Glutamatergic neuron (in vitro differentiated cells): ENCODE results near the gene ENTPD8. TPM values are rescaled to one million over a fixed set of nuclear protein-coding genes. Genes with fewer than 3 reads are reported as not detected.

Experiments used
- DNase-seq: peaks from one replicate; pipeline ENCODE4 v3.0.0; 2022
- H3K27ac Mint-ChIP-seq: one replicate; pipeline ENCODE4 v1.8.0; 2020; ENCODE audit warnings: mild to moderate bottlenecking, mixed read lengths, inconsistent platforms; ENCODE audit not compliant: unreplicated experiment
- H3K27me3 Mint-ChIP-seq: one replicate; pipeline ENCODE4 v1.8.0; 2020; ENCODE audit warnings: mild to moderate bottlenecking, moderate library complexity, mixed read lengths, inconsistent platforms; ENCODE audit not compliant: unreplicated experiment
- H3K36me3 Mint-ChIP-seq: one replicate; pipeline ENCODE4 v1.8.0; 2020; ENCODE audit warnings: mild to moderate bottlenecking, mixed read lengths, inconsistent platforms; ENCODE audit not compliant: unreplicated experiment
- H3K4me1 Mint-ChIP-seq: one replicate; pipeline ENCODE4 v1.8.0; 2020; ENCODE audit warnings: mild to moderate bottlenecking, low read depth, mixed read lengths, inconsistent platforms; ENCODE audit not compliant: unreplicated experiment
- H3K4me3 Mint-ChIP-seq: one replicate; pipeline ENCODE4 v1.8.0; 2020; ENCODE audit warnings: mild to moderate bottlenecking, mixed read lengths, inconsistent platforms; ENCODE audit not compliant: unreplicated experiment
- H3K9me3 Mint-ChIP-seq: one replicate; pipeline ENCODE4 v1.8.0; 2020; ENCODE audit warnings: mild to moderate bottlenecking, moderate library complexity, mixed read lengths, inconsistent platforms; ENCODE audit not compliant: unreplicated experiment
- total RNA-seq: library from RNA; stranded (reverse); fragmentation: NEBNext Ultra II Directional; extraction: Animal tissue kit (Norgen Biotek cat#: 25700); gene quantifications from one replicate; pipeline ENCODE4 v1.2.1, GENCODE V29; 2021; ENCODE audit not compliant: unreplicated experiment
- TF ChIP-seq, protein P1 (sequence below): fragments of 200-600 bp; sonication (generic); IDR thresholded peaks from one replicate; pipeline ENCODE4 v1.5.0; 2021; ENCODE audit not compliant: partially characterized antibody, unreplicated experiment

The ENTPD8 gene
- total RNA-seq, 1 donor from 2014 or later: 1.0 TPM

DNA sequence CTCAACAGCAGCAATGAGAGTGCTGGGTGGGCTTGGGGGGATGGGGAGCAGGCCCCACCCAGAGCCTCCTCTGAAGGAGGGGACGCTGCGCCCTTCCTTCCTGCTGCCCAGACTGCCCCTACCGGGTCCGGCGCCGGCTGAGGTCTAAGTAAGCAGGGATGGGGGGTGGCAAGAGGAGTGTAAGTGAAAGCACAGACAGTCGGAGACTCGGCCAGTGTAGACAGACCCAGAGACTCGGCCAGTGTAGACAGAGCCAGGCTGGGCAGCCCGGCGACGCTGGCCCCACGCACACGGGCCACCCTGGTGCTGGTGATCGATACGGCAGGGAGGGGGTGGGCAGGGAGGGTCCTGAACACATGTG lies 7.4 kb upstream of the ENTPD8 start:
- Mint-ChIP-seq H3K27me3 (peaks cover under 1% of the 10 kb centered on the region), H3K27ac (no peak overlapping the region), H3K36me3 (no peaks in the 10 kb centered on the region), H3K9me3 (peaks cover 2% of the 10 kb centered on the region), H3K4me1 (peaks cover 4% of the 10 kb centered on the region), H3K4me3 (no peak overlapping the region)
- TF ChIP-seq, protein P1, sequence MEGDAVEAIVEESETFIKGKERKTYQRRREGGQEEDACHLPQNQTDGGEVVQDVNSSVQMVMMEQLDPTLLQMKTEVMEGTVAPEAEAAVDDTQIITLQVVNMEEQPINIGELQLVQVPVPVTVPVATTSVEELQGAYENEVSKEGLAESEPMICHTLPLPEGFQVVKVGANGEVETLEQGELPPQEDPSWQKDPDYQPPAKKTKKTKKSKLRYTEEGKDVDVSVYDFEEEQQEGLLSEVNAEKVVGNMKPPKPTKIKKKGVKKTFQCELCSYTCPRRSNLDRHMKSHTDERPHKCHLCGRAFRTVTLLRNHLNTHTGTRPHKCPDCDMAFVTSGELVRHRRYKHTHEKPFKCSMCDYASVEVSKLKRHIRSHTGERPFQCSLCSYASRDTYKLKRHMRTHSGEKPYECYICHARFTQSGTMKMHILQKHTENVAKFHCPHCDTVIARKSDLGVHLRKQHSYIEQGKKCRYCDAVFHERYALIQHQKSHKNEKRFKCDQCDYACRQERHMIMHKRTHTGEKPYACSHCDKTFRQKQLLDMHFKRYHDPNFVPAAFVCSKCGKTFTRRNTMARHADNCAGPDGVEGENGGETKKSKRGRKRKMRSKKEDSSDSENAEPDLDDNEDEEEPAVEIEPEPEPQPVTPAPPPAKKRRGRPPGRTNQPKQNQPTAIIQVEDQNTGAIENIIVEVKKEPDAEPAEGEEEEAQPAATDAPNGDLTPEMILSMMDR: no peak
- DNase-seq: peak; percentile 16

DNA sequence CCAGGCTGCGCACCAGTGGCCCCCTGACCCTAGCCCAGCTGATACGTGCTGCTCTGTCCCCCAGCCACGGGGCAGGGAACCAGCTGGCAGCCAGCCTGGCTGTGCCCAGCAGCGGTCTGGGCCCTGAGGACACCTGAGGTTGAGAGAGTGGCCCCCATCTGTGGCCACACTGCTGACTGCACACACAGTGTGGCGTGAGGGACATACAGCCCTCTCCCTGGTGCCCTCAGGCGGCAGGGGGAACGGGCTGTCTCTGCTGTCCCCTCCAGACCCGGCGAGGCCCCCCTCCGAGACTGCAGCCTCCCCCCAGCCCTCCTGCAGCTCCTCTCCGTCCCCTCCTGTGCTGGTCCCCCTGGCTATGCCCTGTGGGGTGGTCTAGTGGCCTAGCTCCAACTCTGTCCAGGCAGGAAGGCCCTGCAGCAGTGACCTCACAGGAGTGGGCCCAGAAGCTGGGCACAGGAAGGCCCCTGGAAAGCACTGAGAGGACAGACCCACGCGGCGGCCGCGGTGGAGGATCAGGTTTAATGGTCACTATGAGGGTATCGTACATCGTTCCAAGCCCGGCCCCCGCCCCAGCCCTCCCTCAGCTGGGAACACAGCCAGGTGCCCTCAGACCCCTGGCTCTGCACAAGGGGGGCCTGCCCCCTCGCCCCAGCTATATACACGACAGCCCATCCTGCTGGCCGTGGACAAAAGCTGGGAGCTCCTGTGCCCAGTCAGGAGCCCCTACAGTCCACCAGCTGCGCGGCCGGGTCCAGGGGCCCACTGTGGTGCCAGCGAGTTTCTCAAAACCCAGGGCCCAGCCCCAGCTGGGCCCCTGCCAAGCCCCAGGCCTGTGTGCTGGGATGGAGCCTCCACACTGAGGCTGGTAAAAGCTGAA lies 6.8 kb upstream of the ENTPD8 start:
- H3K4me1 Mint-ChIP-seq: peaks cover 4% of the 10 kb centered on the region
- no peak overlapping the region for H3K4me3 Mint-ChIP-seq
- no peaks in the 10 kb centered on the region for H3K27me3 Mint-ChIP-seq
- H3K36me3 Mint-ChIP-seq: no peaks in the 10 kb centered on the region
- peaks cover 2% of the 10 kb centered on the region for H3K9me3 Mint-ChIP-seq
- DNase-seq: peak; percentile 17
- no peak overlapping the region for H3K27ac Mint-ChIP-seq
- TF ChIP-seq, protein P1: no peak

DNA sequence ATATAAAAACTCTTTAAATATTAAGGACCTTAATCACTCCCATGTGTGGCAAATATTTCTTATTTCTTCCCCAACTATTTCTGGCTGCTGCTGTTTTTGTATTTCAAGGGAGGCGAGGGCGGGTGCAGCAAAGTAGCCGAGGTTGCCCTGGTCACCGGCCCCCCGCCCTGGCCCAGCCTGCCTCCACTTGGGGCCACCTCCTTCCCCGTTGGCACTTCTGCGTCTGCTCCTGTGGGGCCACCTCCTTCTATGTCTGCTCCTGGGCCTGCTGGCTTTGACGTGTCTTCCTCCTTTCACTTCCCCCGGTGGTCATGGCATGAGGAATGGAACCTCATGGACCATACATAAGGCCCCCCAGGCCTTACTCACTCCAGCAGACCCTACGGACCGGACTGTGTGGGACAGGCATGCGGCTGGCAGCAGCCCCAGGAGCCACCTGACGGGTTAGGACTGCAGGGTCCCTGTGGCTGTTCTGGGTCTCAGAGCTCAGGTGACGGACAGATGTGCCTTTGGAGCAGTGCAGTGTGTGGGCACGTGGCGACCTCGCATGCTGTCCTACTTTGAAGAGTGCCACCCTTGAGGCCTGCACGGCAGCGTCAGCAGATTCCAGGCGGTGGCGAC lies 5.8 kb upstream of the ENTPD8 start:
- DNase-seq: peak; percentile 13
- Mint-ChIP-seq H3K27me3 (peaks cover under 1% of the 10 kb centered on the region), H3K36me3 (no peaks in the 10 kb centered on the region), H3K27ac (peak overlapping the region; percentile 59), H3K4me1 (peaks cover 5% of the 10 kb centered on the region), H3K9me3 (peaks cover 4% of the 10 kb centered on the region), H3K4me3 (no peak overlapping the region)
- TF ChIP-seq, protein P1: no peak

DNA sequence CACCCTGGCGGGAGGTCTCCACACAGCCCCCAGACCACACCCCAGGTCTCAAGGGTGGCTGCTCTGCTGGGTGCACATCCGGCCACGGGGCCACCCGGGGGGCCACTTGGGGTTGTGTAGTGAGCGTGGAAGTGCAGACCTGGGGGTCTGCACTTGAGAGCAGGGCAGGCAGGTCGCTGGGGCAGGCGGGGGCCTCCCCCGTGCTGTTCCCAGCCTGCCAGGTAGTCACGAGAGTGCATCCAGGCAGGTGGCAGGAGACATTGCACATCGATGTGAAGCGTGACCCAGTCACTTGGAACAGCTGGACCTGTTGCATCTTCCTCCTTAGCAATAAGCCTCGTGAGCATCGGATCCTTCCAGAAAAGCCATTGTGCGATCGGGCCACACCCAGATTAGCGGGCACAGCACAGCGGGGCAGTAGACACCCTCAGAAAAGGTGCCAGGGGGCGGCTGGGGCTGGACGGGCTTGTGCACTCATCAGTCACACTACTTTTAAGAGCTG lies 4.8 kb upstream of the ENTPD8 start:
- Mint-ChIP-seq H3K27me3 (peaks cover 2% of the 10 kb centered on the region), H3K27ac (no peak overlapping the region), H3K9me3 (peaks cover 5% of the 10 kb centered on the region), H3K4me3 (no peak overlapping the region), H3K36me3 (no peaks in the 10 kb centered on the region), H3K4me1 (peaks cover 6% of the 10 kb centered on the region)
- TF ChIP-seq, protein P1: no peak
- DNase-seq: peak; percentile 15
